Measurements from ENCODE around the gene RPS6KA2.

Gene RPS6KA2

GRCh38 chr6:166613027-166613426 lies 14.0 kb downstream of the RPS6KA2 start:
- no peak for DNase-seq (ENCODE audit: low read depth)
- TF ChIP-seq, protein P1, sequence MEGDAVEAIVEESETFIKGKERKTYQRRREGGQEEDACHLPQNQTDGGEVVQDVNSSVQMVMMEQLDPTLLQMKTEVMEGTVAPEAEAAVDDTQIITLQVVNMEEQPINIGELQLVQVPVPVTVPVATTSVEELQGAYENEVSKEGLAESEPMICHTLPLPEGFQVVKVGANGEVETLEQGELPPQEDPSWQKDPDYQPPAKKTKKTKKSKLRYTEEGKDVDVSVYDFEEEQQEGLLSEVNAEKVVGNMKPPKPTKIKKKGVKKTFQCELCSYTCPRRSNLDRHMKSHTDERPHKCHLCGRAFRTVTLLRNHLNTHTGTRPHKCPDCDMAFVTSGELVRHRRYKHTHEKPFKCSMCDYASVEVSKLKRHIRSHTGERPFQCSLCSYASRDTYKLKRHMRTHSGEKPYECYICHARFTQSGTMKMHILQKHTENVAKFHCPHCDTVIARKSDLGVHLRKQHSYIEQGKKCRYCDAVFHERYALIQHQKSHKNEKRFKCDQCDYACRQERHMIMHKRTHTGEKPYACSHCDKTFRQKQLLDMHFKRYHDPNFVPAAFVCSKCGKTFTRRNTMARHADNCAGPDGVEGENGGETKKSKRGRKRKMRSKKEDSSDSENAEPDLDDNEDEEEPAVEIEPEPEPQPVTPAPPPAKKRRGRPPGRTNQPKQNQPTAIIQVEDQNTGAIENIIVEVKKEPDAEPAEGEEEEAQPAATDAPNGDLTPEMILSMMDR (IDR thresholded peaks at IDR 0.05; ENCODE audit: control insufficient read depth, extremely low read depth, insufficient read depth): no peak
- no peak overlapping the region for H3K4me3 ChIP-seq (ENCODE audit: low read depth, low read length)

DNA sequence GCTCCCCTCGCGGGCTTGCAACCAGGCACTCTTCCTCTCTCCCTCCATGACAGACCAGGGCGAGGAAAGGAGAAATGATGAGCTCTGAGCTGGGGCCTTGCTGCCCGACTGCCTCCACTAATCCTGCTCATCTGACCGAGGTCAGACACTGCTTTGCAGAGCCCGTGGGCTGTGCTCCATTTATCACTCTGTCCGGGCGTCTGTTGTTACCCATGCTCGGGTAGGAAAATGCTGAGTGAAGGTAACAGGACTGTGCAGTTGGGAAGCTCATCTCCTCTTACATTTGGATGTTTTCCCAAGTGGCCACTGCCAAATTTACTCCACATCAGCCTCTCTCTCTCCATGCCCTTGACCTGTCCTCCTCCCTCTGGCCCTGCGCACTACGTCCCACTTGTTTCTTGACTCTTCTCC lies 14.6 kb downstream of the RPS6KA2 start:
- no peak overlapping the region for H3K4me3 ChIP-seq (ENCODE audit: low read depth, low read length)
- DNase-seq (ENCODE audit: low read depth): no peak
- TF ChIP-seq, protein P1 (IDR thresholded peaks at IDR 0.05; ENCODE audit: control insufficient read depth, extremely low read depth, insufficient read depth): no peak

DNA sequence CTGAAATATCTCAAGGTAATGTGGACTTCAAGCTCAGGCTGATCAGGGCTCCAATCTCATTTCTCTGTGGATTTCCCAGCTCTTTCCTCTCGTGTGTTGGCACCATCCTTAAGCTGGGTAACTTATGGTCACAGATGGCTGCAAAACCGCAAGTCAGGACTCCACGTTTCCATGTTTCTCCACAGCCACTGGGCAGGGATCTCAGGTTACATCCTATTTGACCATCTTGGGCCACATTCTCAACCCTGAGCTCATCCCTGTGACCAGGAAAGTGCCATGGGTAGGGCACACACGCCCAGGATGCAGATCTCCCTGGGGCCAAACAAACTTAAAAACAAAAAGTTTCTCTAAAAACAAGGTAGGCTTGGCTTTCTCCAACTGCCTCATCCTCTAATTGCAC lies 15.4 kb downstream of the RPS6KA2 start:
- DNase-seq (ENCODE audit: low read depth): no peak
- TF ChIP-seq, protein P1 (IDR thresholded peaks at IDR 0.05; ENCODE audit: control insufficient read depth, extremely low read depth, insufficient read depth): no peak
- no peak overlapping the region for H3K4me3 ChIP-seq (ENCODE audit: low read depth, low read length)

GRCh38 chr6:166610069-166610468 lies 17.0 kb downstream of the RPS6KA2 start:
- no peak for DNase-seq (ENCODE audit: low read depth)
- TF ChIP-seq, protein P1 (IDR thresholded peaks at IDR 0.05; ENCODE audit: control insufficient read depth, extremely low read depth, insufficient read depth): no peak
- no peak overlapping the region for H3K4me3 ChIP-seq (ENCODE audit: low read depth, low read length)

DNA sequence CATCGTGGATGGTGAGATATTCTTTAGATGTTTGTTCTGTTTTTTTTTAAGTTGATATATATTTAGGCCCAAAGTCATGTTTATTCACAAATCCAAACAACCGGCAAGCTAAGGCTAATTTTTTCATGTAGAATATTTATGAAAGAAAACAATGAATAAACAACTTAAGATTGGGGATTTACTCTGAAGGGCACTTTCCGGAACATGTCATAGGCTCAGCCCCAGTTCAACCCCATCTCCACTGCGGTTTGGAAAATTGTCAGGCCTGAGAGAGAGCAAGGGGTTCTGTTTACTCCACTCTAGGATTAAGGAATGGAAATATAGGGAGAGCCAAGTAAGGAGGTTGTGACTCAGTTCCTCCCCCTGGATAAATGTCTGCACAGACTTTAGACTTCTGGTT lies 18.3 kb downstream of the RPS6KA2 start:
- TF ChIP-seq, protein P1 (IDR thresholded peaks at IDR 0.05; ENCODE audit: control insufficient read depth, extremely low read depth, insufficient read depth): no peak
- no peak overlapping the region for H3K4me3 ChIP-seq (ENCODE audit: low read depth, low read length)
- no peak for DNase-seq (ENCODE audit: low read depth)

GRCh38 chr6:166605752-166606151 lies 21.3 kb downstream of the RPS6KA2 start:
- no peak for DNase-seq (ENCODE audit: low read depth)
- TF ChIP-seq, protein P1 (IDR thresholded peaks at IDR 0.05; ENCODE audit: control insufficient read depth, extremely low read depth, insufficient read depth): no peak
- no peak overlapping the region for H3K4me3 ChIP-seq (ENCODE audit: low read depth, low read length)

DNA sequence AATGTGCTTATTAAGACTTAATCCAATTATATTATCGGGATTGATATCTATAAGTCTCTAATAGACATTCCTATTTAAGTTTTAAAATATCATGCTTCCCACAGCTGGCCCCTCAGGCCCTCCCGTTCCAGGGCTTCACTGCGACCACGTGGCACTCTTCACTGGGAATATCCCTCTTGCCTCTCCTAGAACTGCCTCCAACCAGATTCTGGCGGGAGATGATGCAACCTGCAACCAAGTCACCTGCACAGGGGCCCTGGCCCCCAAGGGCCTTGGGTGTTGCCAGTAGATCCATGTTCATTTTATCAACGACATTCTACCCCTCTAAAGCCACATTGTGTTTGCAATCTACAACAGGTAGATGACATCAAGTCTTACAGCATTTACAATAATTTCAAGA lies 22.1 kb downstream of the RPS6KA2 start:
- H3K4me3 ChIP-seq (ENCODE audit: low read depth, low read length): no peak overlapping the region
- no peak for DNase-seq (ENCODE audit: low read depth)
- TF ChIP-seq, protein P1 (IDR thresholded peaks at IDR 0.05; ENCODE audit: control insufficient read depth, extremely low read depth, insufficient read depth): no peak

Measured in LNCaP clone FGC (cell line).